Activated T-helper 1 cell treated with anti-CD3 and anti-CD28 coated beads, Interleukin-12 subunit alpha, Interleukin-12 subunit beta, Interleukin-2, Interleukin-4 antibody, amounts not matched to agents 30 ng/mL and 10 ng/mL and 1 ng/mL, durations not matched to agents 14 hours and 24 hours and 36 hours (primary cell): ENCODE results near the gene DPM2. TPM values are rescaled to one million over a fixed set of nuclear protein-coding genes. Genes with fewer than 3 reads are reported as not detected.

Source experiments
- DNase-seq: peaks from one replicate; pipeline ENCODE4 v3.0.0; 2021; ENCODE audit warnings: low spot score
- H3K27ac Mint-ChIP-seq: one replicate; pipeline ENCODE4 v1.8.0; 2021; ENCODE audit warnings: mild to moderate bottlenecking, mixed read lengths
- H3K27me3 Mint-ChIP-seq: one replicate; pipeline ENCODE4 v1.8.0; 2022; ENCODE audit warnings: mild to moderate bottlenecking, moderate library complexity, mixed read lengths; ENCODE audit not compliant: insufficient read depth
- H3K36me3 Mint-ChIP-seq: one replicate; pipeline ENCODE4 v1.8.0; 2021; ENCODE audit warnings: low read depth, mixed read lengths
- H3K4me1 Mint-ChIP-seq: one replicate; pipeline ENCODE4 v1.8.0; 2021; ENCODE audit warnings: low read depth, mixed read lengths
- H3K4me3 Mint-ChIP-seq: one replicate; pipeline ENCODE4 v1.8.0; 2021; ENCODE audit warnings: mild to moderate bottlenecking, moderate library complexity, mixed read lengths
- H3K9me3 Mint-ChIP-seq: one replicate; pipeline ENCODE4 v1.8.0; 2021; ENCODE audit warnings: mixed read lengths
- intact Hi-C: fragments of 100-400 bp; cut with micrococcal nuclease; formaldehyde crosslinking; loops from one replicate; pipeline ENCODE4 v1.15.1; 2024
- total RNA-seq: library from RNA; stranded (reverse); gene quantifications from 2 replicates; pipeline ENCODE4 v1.2.3, GENCODE V29; 2022

Gene DPM2
- total RNA-seq, 1 donor from 2014 or later, result 70.2 TPM

GRCh38 chr9:127945338-127945737, 7.7 kb upstream of the DPM2 start:
- no peak overlapping the region for H3K27ac Mint-ChIP-seq
- intact Hi-C loops, result no loop called here
- H3K9me3 Mint-ChIP-seq, result no peaks in the 10 kb centered on the region
- H3K27me3 Mint-ChIP-seq, result peaks cover 2% of the 10 kb centered on the region
- peaks cover 31% of the 10 kb centered on the region for H3K36me3 Mint-ChIP-seq
- no peak overlapping the region for H3K4me3 Mint-ChIP-seq
- no peak for DNase-seq
- H3K4me1 Mint-ChIP-seq, result peaks cover 17% of the 10 kb centered on the region

DNA sequence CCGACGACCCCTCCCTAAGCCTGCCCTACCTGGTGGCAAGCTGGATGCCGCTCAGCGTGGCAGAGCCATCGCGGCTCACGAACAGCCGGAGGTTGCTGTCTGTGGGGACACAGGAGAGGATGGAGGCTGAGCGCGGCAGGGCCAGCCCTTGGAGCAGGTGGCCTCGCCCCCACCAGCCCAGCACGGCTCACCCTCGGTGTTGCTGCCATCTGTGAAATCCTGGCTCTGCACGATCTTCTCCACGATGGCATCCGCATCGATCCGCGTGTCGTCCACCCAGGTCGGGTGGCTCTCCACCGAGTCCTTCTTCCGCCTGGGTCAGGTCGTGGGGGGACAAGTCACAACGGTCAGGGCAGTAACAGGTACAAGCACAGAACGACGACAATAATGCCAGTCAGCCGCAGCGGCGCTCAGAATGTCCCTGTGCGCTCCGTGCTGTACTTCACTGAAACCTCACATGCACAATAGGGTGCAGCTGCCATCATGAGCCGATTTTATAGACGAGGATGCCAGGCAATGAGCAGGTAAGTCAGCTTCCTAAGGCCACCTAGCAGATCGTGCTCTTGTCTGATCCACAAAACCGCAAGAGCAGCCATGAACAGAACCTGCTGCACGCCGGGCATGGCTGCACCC, 7.0 kb upstream of the DPM2 start:
- Mint-ChIP-seq H3K4me3 (no peak overlapping the region), H3K27me3 (peaks cover 2% of the 10 kb centered on the region), H3K9me3 (no peaks in the 10 kb centered on the region), H3K36me3 (peaks cover 30% of the 10 kb centered on the region), H3K4me1 (peaks cover 14% of the 10 kb centered on the region), H3K27ac (no peak overlapping the region)
- DNase-seq, result no peak
- intact Hi-C loops, result no loop called here

DNA sequence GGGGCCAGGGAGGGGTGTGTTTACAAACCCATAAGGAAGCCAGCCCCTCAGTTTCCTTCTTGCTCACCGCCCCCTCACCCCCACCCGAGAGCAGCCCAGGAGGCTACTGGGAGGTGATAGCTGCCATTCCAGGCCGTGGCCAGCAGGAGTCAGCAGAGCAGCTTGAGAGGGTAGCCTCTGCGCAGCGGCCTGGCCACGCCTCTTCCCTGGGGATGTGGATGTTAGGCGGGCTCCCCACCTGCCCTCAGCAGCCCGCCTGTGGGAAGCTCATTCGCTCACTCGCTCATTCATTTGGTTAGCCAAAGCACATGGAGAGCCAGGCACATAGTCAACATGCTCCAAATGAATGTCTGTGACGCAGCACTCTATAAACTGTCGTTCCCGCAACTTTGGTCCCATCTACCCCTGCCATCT, 6.1 kb upstream of the DPM2 start:
- H3K9me3 Mint-ChIP-seq, result no peaks in the 10 kb centered on the region
- H3K27me3 Mint-ChIP-seq, result peaks cover 2% of the 10 kb centered on the region
- peaks cover 31% of the 10 kb centered on the region for H3K36me3 Mint-ChIP-seq
- DNase-seq, result peak; percentile 65
- no peak overlapping the region for H3K27ac Mint-ChIP-seq
- intact Hi-C loops, result loop anchor here (1.0 to 2.0 kb wide), 6 partner anchors 12 to 174 kb away; partner anchors contain the start of gene EEIG1
- H3K4me1 Mint-ChIP-seq, result peaks cover 14% of the 10 kb centered on the region
- H3K4me3 Mint-ChIP-seq, result no peak overlapping the region

- intact Hi-C loops, result loop anchor here (1.0 to 2.0 kb wide), 6 partner anchors 12 to 174 kb away; partner anchors contain the start of gene EEIG1
- no peak for DNase-seq
- H3K9me3 Mint-ChIP-seq, result no peaks in the 10 kb centered on the region
- H3K27me3 Mint-ChIP-seq, result peaks cover 2% of the 10 kb centered on the region
- peaks cover 28% of the 10 kb centered on the region for H3K36me3 Mint-ChIP-seq
- no peak overlapping the region for H3K27ac Mint-ChIP-seq
- H3K4me3 Mint-ChIP-seq, result no peak overlapping the region
- peaks cover 19% of the 10 kb centered on the region for H3K4me1 Mint-ChIP-seq
Observed at GRCh38 chr9:127943011-127943662, 5.5 kb upstream of the DPM2 start.

GRCh38 chr9:127942216-127943010, 4.8 kb upstream of the DPM2 start:
- Mint-ChIP-seq H3K27me3 (peaks cover 2% of the 10 kb centered on the region), H3K4me1 (peaks cover 24% of the 10 kb centered on the region), H3K4me3 (no peak overlapping the region), H3K9me3 (no peaks in the 10 kb centered on the region), H3K36me3 (peaks cover 26% of the 10 kb centered on the region), H3K27ac (no peak overlapping the region)
- intact Hi-C loops, result loop anchor here (1.0 to 2.0 kb wide), 6 partner anchors 13 to 175 kb away; partner anchors contain the start of gene EEIG1
- DNase-seq, result peak; percentile 37

GRCh38 chr9:127941961-127942215, 4.2 kb upstream of the DPM2 start:
- DNase-seq, result no peak
- intact Hi-C loops, result loop anchor here (2.0 kb wide), 1 partner anchor 39 kb away; the partner anchor contains the start of gene EEIG1
- H3K9me3 Mint-ChIP-seq, result no peaks in the 10 kb centered on the region
- no peak overlapping the region for H3K27ac Mint-ChIP-seq
- H3K4me3 Mint-ChIP-seq, result no peak overlapping the region
- peaks cover 27% of the 10 kb centered on the region for H3K4me1 Mint-ChIP-seq
- peaks cover 2% of the 10 kb centered on the region for H3K27me3 Mint-ChIP-seq
- peaks cover 24% of the 10 kb centered on the region for H3K36me3 Mint-ChIP-seq

GRCh38 chr9:127941062-127941960, 3.7 kb upstream of the DPM2 start:
- DNase-seq, result no peak
- intact Hi-C loops, result no loop called here
- Mint-ChIP-seq H3K4me1 (peaks cover 31% of the 10 kb centered on the region), H3K36me3 (peaks cover 24% of the 10 kb centered on the region), H3K27ac (no peak overlapping the region), H3K27me3 (peaks cover 2% of the 10 kb centered on the region), H3K4me3 (no peak overlapping the region), H3K9me3 (no peaks in the 10 kb centered on the region)

DNA sequence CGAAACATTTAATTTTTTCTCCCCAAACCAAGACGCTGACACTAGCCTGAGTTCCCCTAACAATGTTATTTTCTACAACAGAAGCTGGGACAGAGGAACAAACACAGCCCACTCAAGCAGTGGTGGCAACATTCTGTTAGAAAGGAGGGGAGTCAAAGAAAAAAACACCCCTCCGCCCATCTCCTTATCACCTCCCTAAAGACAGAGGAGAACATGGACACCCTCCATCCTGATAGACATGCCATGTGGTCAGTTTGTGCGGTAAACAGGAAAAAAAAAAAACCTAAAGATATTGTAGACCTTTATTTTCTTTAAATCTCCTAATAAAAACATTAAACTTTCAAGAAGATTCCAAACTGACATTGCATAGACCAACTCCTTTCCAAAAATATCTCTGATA, 2.9 kb upstream of the DPM2 start:
- no peaks in the 10 kb centered on the region for H3K9me3 Mint-ChIP-seq
- H3K4me3 Mint-ChIP-seq, result no peak overlapping the region
- peaks cover 38% of the 10 kb centered on the region for H3K4me1 Mint-ChIP-seq
- intact Hi-C loops, result no loop called here
- H3K27ac Mint-ChIP-seq, result no peak overlapping the region
- no peak for DNase-seq
- peaks cover 2% of the 10 kb centered on the region for H3K27me3 Mint-ChIP-seq
- peaks cover 27% of the 10 kb centered on the region for H3K36me3 Mint-ChIP-seq

DNA sequence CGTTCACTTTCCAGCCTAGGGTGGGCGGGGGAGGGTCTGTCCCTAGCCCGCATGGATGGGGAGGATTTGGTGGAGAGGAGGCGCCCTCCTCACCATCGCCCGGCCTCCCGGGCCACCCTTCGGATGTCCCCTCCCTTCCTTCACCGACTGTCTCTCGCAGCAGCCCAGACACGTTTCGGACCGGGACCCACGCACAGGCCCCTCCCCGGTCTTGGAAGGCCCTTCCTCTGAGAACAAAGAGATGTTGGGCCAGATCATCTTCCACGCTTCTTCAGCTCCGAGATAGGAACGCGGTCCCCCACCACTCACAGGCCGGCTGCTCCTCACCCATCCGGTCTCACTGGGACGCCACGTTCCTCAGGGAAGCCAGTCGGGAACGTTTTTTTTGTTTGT, 640 bp upstream of the DPM2 start:
- H3K4me1 Mint-ChIP-seq, result peaks cover 36% of the 10 kb centered on the region
- DNase-seq, result no peak
- peak overlapping the region; percentile 59 for H3K4me3 Mint-ChIP-seq
- intact Hi-C loops, result loop anchor here (5.0 kb wide), 1 partner anchor 944 kb away; the partner anchor contains the start of genes KYAT1 and LRRC8A
- H3K36me3 Mint-ChIP-seq, result peaks cover 26% of the 10 kb centered on the region
- peaks cover 2% of the 10 kb centered on the region for H3K27me3 Mint-ChIP-seq
- H3K9me3 Mint-ChIP-seq, result no peaks in the 10 kb centered on the region
- H3K27ac Mint-ChIP-seq, result no peak overlapping the region

DNA sequence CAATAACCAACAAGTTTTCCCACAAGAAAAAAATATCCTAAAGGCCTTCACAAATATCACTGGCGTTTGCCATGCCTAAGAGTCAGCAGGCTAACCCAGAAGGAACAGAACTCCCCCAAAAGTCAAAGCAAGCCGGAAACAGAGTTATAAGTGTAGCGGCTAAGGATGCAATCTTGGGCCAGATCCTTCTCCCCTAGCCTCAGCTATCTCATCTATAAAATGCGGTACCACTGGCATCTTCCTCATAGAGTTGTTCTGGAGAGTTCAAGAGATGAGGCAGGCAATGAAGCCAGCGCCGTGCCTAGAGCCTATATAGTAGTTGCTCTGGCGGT, 632 bp downstream of the DPM2 start:
- Mint-ChIP-seq H3K4me1 (peaks cover 36% of the 10 kb centered on the region), H3K4me3 (peak overlapping the region; percentile 92), H3K36me3 (peaks cover 27% of the 10 kb centered on the region), H3K9me3 (no peaks in the 10 kb centered on the region), H3K27ac (peak overlapping the region; percentile 91), H3K27me3 (peaks cover 2% of the 10 kb centered on the region)
- DNase-seq, result no peak
- intact Hi-C loops, result loop anchor here (1.0 to 5.0 kb wide), 3 partner anchors 130 to 945 kb away; partner anchors contain the start of genes KYAT1, LRRC8A and NAIF1

DNA sequence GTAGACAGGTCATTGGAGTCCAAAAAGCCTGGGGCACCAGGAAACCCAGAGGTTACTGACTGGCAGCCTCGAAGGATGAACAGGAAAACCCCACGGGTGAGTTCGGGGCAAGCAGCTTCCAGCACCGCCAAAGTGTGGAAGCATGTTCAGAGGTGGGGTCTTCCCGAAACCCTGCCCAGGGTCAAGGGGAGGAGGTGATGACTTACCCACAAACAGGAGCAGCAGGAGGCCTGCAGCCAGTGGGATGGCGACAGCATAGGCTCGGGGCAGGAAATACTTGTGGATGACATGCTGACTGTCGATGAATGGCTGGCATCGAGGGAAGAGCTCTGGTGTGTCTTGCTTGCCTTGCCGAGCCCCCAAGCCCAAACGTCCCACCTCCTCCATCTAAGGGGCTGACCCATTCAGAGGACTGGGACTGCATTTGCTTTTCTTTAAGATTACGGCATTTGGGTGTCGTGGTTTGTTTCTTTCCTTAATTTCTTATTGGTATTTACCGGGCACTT, 1.3 kb downstream of the DPM2 start:
- Mint-ChIP-seq H3K4me3 (peak overlapping the region; percentile 92), H3K4me1 (peaks cover 40% of the 10 kb centered on the region), H3K36me3 (peaks cover 27% of the 10 kb centered on the region), H3K27ac (peak overlapping the region; percentile 91), H3K9me3 (no peaks in the 10 kb centered on the region), H3K27me3 (no peaks in the 10 kb centered on the region)
- DNase-seq, result no peak
- intact Hi-C loops, result loop anchor here (5.0 kb wide), 1 partner anchor 946 kb away; the partner anchor contains the start of genes KYAT1 and LRRC8A

DNA sequence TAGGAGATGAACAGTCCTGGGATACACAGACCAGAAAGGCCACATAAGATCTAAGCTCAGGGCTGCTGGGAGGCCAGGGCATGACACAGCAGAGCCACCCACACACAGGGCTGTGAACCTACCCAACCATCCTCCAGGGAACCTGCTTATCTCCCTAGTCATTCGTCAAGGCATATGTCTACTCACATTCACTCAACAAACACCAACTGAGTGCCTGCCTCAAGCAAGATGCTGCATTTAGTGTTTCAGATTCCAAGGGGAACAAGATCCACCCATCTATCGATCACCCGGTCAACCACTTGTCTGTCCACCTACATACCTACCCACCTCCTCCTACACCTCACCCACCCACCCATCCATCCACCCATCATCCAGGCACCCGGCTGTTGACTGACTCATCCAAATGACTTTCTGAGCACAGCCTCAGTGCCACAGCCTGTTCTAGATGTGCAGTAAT, 1.9 kb downstream of the DPM2 start:
- intact Hi-C loops, result loop anchor here (5.0 kb wide), 1 partner anchor 947 kb away; the partner anchor contains the start of genes KYAT1 and LRRC8A
- Mint-ChIP-seq H3K27ac (peak overlapping the region; percentile 50), H3K27me3 (no peaks in the 10 kb centered on the region), H3K36me3 (peaks cover 27% of the 10 kb centered on the region), H3K4me3 (peak overlapping the region; percentile 92), H3K4me1 (peaks cover 45% of the 10 kb centered on the region), H3K9me3 (no peaks in the 10 kb centered on the region)
- no peak for DNase-seq
